ENCODE data around the gene KPTN.

- TF ChIP-seq CTCF (conservative IDR thresholded peaks at IDR 0.05 in 1 of 2, IDR thresholded peaks at IDR 0.05 in 1 of 2; ENCODE audit: low read depth in 1 of 2, low read length in 2 of 2) (no peak), EZH2 (IDR thresholded peaks at IDR 0.05; ENCODE audit: low read length, missing control alignments) (no peak)
Measured at GRCh38 chr19:47435883-47436417, 48.1 kb downstream of the KPTN start.

Measured in fibroblast of lung (primary cell).